Activated CD4-positive, alpha-beta memory T cell treated with anti-CD3 and anti-CD28 coated beads, Interleukin-2, amount 10 ng/mL, durations not matched to agents 7 days and 5 days (primary cell): Measurements from ENCODE around the gene GRM4. TPM values are rescaled to one million over a fixed set of nuclear protein-coding genes. Genes with fewer than 3 reads are reported as not detected.
A peak's percentile ranks its signal among the peaks of the same experiment; 100 is the strongest.
"Not testable (repeated sequence)": the region's sequence is repeated elsewhere in the genome, so short reads cannot be mapped to it uniquely, and the experiment has no call there.

ENCODE experiments used
- CTCF ChIA-PET: fragments of 350-600 bp; sonication (Branson Sonifier 250); formaldehyde crosslinking; loops from one replicate; lab custom pipeline; 2021; ENCODE audit warnings: antibody characterized with exemption, inconsistent platforms; lab: Charles Lee
- POLR2A ChIA-PET: fragments of 350-600 bp; sonication (Branson Sonifier 250); formaldehyde crosslinking; loops from one replicate; lab custom pipeline; 2021; ENCODE audit warnings: antibody characterized with exemption; lab: Charles Lee
- DNase-seq: peaks from one replicate; pipeline ENCODE4 v3.0.0-alpha.2; 2020
- H3K27ac Mint-ChIP-seq: one replicate; pipeline ENCODE4 v1.8.0; 2021; ENCODE audit warnings: mild to moderate bottlenecking, mixed read lengths
- H3K27me3 Mint-ChIP-seq: one replicate; pipeline ENCODE4 v1.8.0; 2021; ENCODE audit warnings: mixed read lengths
- H3K36me3 Mint-ChIP-seq: one replicate; pipeline ENCODE4 v1.8.0; 2021; ENCODE audit warnings: low read depth, mixed read lengths
- H3K4me1 Mint-ChIP-seq: one replicate; pipeline ENCODE4 v1.8.0; 2021; ENCODE audit warnings: mixed read lengths
- H3K4me3 Mint-ChIP-seq: one replicate; pipeline ENCODE4 v1.8.0; 2021; ENCODE audit warnings: mild to moderate bottlenecking, mixed read lengths
- H3K9me3 Mint-ChIP-seq: one replicate; pipeline ENCODE4 v1.8.0; 2021; ENCODE audit warnings: mixed read lengths
- total RNA-seq, 2 experiments: library from RNA; stranded (reverse); gene quantifications; one replicate each; pipeline ENCODE4 v1.2.3, GENCODE V29; 2021

GRM4 gene
- total RNA-seq: not detected

DNA sequence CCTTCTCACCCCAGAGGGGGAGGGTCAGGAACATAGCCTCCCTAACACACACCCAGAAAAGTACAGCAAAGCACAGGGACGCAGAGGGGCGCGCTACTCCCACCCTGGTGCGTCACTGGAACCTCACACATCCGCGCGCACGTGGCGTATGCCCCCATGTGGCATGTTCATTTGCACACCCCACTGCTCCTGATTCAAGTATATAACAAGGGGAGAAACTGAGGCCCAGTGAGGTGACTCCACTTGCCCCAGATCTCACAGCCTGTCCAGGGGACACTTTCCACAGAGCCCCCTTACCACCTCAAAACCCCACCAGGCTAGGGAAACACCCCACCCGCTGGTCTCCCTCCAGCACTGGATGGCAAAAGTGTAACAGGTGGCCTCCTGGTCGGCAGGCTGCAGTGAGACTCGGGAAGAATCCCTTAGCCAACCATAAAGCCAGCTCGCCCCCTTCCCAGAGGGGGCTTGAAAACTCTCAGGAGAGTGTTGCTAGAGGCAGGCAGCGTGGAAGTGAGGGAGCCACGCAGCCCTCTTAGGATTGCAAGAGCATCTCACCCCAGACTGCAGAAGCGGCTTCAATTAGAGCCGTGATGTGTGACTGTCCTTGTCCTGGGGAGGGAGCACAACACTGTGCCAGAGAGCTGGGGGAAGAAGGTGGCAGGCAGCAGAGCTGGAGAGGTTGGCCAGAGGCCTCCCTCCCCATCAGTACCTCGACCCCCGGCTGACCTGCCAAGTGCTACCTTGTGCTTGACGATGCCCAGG, at the start of gene GRM4:
TSS of gene GRM4 (minus strand) at position 67 of the 762 bp plus-strand sequence. CDS start 12,591 bp downstream, outside the sequence.
- POLR2A ChIA-PET: interaction anchor here (1.0 kb wide), 1 partner anchor 10 kb away, joined by 4 read pairs; no protein-coding TSS in a partner anchor
- no peak for DNase-seq
- H3K9me3 Mint-ChIP-seq: no peaks in the 10 kb centered on the region
- H3K27me3 Mint-ChIP-seq: peaks cover 67% of the 10 kb centered on the region
- H3K4me1 Mint-ChIP-seq: peaks cover 12% of the 10 kb centered on the region
- CTCF ChIA-PET: interaction anchor here (1.0 to 1.4 kb wide), 2 partner anchors 12 to 91 kb away, joined by 3 read pairs; no protein-coding TSS in a partner anchor
- peak within 1 kb of the TSS; percentile 24 for H3K4me3 Mint-ChIP-seq
- H3K27ac Mint-ChIP-seq: no peak within 1 kb of the TSS
- no peaks in the 10 kb centered on the region for H3K36me3 Mint-ChIP-seq

- ChIA-PET POLR2A (no interaction called here), CTCF (interaction anchor here (1.1 to 2.8 kb wide), 4 partner anchors 13 to 414 kb away, joined by 3 to 19 read pairs (median 10); partner anchors contain the start of gene SMIM29)
- Mint-ChIP-seq H3K4me3 (no peak overlapping the region), H3K27ac (no peak overlapping the region), H3K27me3 (peaks cover 11% of the 10 kb centered on the region), H3K36me3 (no peaks in the 10 kb centered on the region), H3K9me3 (no peaks in the 10 kb centered on the region), H3K4me1 (peaks cover 3% of the 10 kb centered on the region)
- no peak for DNase-seq
These were observed 48.9 kb upstream of the GRM4 start for GRCh38 chr6:34194772-34195171.

GRCh38 chr6:34190504-34191122, 44.7 kb upstream of the GRM4 start:
- no peaks in the 10 kb centered on the region for H3K9me3 Mint-ChIP-seq
- ChIA-PET POLR2A (interaction anchor here (0.9 kb wide), 1 partner anchor 23 kb away, joined by 3 read pairs; no protein-coding TSS in a partner anchor), CTCF (interaction anchor here (0.7 to 1.1 kb wide), 3 partner anchors 27 to 80 kb away, joined by 3 to 4 read pairs (median 4); no protein-coding TSS in a partner anchor)
- no peak for DNase-seq
- H3K36me3 Mint-ChIP-seq: no peaks in the 10 kb centered on the region
- no peak overlapping the region for H3K27ac Mint-ChIP-seq
- no peaks in the 10 kb centered on the region for H3K4me1 Mint-ChIP-seq
- no peak overlapping the region for H3K4me3 Mint-ChIP-seq
- peaks cover 6% of the 10 kb centered on the region for H3K27me3 Mint-ChIP-seq

DNA sequence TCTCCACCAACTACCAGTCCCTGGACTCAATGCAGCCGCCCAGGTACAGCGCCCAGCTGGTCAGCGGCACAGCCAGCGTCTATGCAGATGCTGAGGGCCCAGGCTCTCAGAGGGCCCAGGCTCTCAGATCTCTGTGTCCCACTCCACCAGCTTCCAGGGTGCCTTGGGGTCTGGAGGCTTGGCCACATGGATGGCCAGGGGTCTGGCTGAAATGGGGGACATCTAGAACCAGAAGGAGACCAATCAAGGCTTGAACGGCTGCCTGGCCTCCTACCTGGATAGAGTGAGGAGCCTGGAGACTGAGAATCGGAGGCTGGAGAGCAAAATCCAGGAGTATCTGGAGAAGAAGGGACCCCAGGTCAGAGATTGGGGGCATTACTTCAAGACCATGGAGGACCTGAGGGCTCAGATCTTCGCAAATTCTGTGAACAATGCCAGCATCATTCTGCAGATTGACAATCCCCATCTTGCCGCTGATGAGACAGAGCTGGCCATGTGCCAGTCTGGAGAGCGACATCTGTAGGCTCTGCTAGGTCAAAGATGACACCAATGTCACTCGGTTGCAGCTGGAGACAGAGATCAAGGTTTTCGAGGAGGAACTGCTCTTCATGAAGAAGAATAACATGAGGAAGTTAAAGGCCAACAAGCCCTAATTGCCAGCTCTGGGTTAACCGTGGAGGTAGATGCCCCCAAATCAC, 44.1 kb upstream of the GRM4 start:
- ChIA-PET CTCF (interaction anchor here (0.9 to 1.1 kb wide), 2 partner anchors 26 to 28 kb away, joined by 4 read pairs; no protein-coding TSS in a partner anchor), POLR2A (interaction anchor here (0.9 kb wide), 1 partner anchor 24 kb away, joined by 3 read pairs; no protein-coding TSS in a partner anchor)
- DNase-seq: no peak
- no peak overlapping the region for H3K4me3 Mint-ChIP-seq
- H3K9me3 Mint-ChIP-seq: no peaks in the 10 kb centered on the region
- H3K27ac Mint-ChIP-seq: no peak overlapping the region
- no peaks in the 10 kb centered on the region for H3K36me3 Mint-ChIP-seq
- H3K27me3 Mint-ChIP-seq: peaks cover 2% of the 10 kb centered on the region
- H3K4me1 Mint-ChIP-seq: no peaks in the 10 kb centered on the region

GRCh38 chr6:34184726-34185125, 38.8 kb upstream of the GRM4 start:
- peaks cover 17% of the 10 kb centered on the region for H3K4me1 Mint-ChIP-seq
- CTCF ChIA-PET, DNase-seq, H3K9me3 Mint-ChIP-seq, H3K27ac Mint-ChIP-seq, H3K4me3 Mint-ChIP-seq, H3K27me3 Mint-ChIP-seq, H3K36me3 Mint-ChIP-seq: not testable (repeated sequence)
- POLR2A ChIA-PET: interaction anchor here (0.7 kb wide), 1 partner anchor 344 kb away, joined by 3 read pairs; no protein-coding TSS in a partner anchor

- Mint-ChIP-seq H3K9me3 (peaks cover 10% of the 10 kb centered on the region), H3K4me1 (peaks cover 17% of the 10 kb centered on the region), H3K27me3 (no peaks in the 10 kb centered on the region), H3K4me3 (peak overlapping the region; percentile 36), H3K27ac (peak overlapping the region; percentile 60), H3K36me3 (peaks cover 2% of the 10 kb centered on the region)
- POLR2A ChIA-PET: interaction anchor here (1.0 to 1.6 kb wide), 5 partner anchors 41 to 243 kb away, joined by 3 to 10 read pairs (median 5); partner anchors contain the start of genes HMGA1, NUDT3, RPS10 and SMIM29
- DNase-seq: peak; percentile 76
- CTCF ChIA-PET: interaction anchor here (0.8 to 1.5 kb wide), 6 partner anchors 11 to 67 kb away, joined by 3 to 8 read pairs (median 4); no protein-coding TSS in a partner anchor
These were observed 37.1 kb upstream of the GRM4 start for GRCh38 chr6:34182751-34183531.

- ChIA-PET POLR2A (interaction anchor here (1.6 kb wide), 1 partner anchor 42 kb away, joined by 10 read pairs; no protein-coding TSS in a partner anchor), CTCF (interaction anchor here (0.8 to 1.4 kb wide), 4 partner anchors 12 to 27 kb away, joined by 3 to 4 read pairs (median 3); no protein-coding TSS in a partner anchor)
- Mint-ChIP-seq H3K4me3 (no peak overlapping the region), H3K9me3 (peaks cover 10% of the 10 kb centered on the region), H3K27me3 (no peaks in the 10 kb centered on the region), H3K36me3 (peaks cover 2% of the 10 kb centered on the region), H3K4me1 (peaks cover 17% of the 10 kb centered on the region), H3K27ac (no peak overlapping the region)
- DNase-seq: no peak
These were observed 36.0 kb upstream of the GRM4 start for GRCh38 chr6:34181908-34182307.

GRCh38 chr6:34179106-34179720, 33.3 kb upstream of the GRM4 start:
- Mint-ChIP-seq H3K9me3 (peaks cover 8% of the 10 kb centered on the region), H3K27me3 (no peaks in the 10 kb centered on the region), H3K27ac (no peak overlapping the region), H3K36me3 (peaks cover 2% of the 10 kb centered on the region), H3K4me3 (no peak overlapping the region), H3K4me1 (peaks cover 17% of the 10 kb centered on the region)
- DNase-seq: no peak
- ChIA-PET POLR2A (no interaction called here), CTCF (no interaction called here)

DNA sequence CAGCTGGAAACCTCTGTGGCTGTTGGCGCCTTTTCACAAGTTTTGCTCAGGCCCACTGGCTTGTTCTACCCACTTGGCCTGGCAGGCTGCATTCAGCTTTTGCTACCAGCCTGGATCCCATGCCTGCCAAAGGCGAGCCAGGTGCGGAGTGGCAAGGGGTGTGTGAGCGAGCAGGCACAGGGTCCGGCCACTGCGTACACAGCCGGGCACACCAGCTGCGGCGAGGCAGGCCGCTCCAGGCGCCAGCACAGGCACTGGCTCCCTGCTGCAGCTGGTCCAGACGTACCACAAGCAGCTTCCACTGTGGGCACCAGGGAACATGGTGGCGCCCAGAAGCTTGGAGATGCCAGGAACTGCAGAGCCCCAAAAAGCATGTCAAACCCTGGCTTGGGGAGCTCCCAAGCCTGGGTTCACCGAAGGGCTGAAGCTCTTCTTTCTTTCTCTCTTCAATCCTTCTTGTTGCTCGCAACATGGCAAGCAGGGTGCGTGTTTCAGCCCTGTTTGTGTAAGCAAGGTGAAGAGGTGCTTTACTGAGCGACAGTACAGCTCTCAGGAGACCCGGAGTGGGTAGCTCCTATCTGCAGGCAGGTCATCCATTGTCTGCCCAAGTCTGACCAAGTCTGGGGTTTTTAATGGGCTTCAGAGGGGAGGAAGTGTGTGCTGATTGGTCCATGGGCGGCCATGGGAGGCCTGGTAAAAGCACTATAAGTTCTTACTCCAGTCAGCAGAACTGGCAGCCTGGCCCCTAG, 32.6 kb upstream of the GRM4 start:
- Mint-ChIP-seq H3K9me3 (peaks cover 6% of the 10 kb centered on the region), H3K27me3 (no peaks in the 10 kb centered on the region), H3K27ac (no peak overlapping the region), H3K36me3 (peaks cover under 1% of the 10 kb centered on the region), H3K4me3 (no peak overlapping the region), H3K4me1 (peaks cover 15% of the 10 kb centered on the region)
- POLR2A ChIA-PET: no interaction called here
- DNase-seq: no peak
- CTCF ChIA-PET: interaction anchor here (0.6 to 1.0 kb wide), 3 partner anchors 14 to 17 kb away, joined by 3 to 5 read pairs (median 4); no protein-coding TSS in a partner anchor

DNA sequence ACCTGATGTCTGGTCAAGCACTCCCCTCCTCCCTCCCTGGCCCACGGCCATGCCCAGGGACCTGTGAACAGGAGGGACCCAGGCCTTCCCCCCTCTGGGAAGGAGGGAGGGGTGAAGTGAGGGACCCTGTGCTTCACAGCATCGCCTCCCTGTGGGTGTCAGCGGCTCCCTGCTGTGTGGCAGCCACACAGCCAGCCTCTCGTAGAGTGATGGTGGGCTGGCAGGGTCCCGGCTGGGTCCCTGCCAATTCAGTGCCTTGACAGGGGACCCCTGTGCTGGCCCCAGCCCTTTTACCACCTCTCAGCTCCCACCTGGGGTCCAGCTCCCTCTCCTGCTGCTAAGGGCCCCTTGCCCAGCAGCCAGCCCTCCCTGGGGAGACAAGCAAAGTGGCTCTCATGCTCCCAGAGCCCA, 31.3 kb upstream of the GRM4 start:
- CTCF ChIA-PET: interaction anchor here (1.0 kb wide), 1 partner anchor 13 kb away, joined by 4 read pairs; no protein-coding TSS in a partner anchor
- peaks cover 3% of the 10 kb centered on the region for H3K4me1 Mint-ChIP-seq
- POLR2A ChIA-PET: no interaction called here
- no peaks in the 10 kb centered on the region for H3K36me3 Mint-ChIP-seq
- H3K27ac Mint-ChIP-seq: no peak overlapping the region
- H3K27me3 Mint-ChIP-seq: peaks cover 4% of the 10 kb centered on the region
- H3K4me3 Mint-ChIP-seq: no peak overlapping the region
- H3K9me3 Mint-ChIP-seq: no peaks in the 10 kb centered on the region
- no peak for DNase-seq
